Measurements from ENCODE around the gene MBD3.

The MBD3 gene

GRCh38 chr19:1612114-1613086 is 19.7 kb upstream of the MBD3 start:
- no peak overlapping the region for H3K4me3 ChIP-seq (ENCODE audit: low read length)
- no peak overlapping the region for H2AFZ ChIP-seq (ENCODE audit: low read depth, low read length)
- no peak overlapping the region for H3K4me2 ChIP-seq (ENCODE audit: low read length)
- H3K36me3 ChIP-seq (replicated peaks; ENCODE audit: low read depth, low read length) = peaks cover 75% of the 10 kb centered on the region
- H3K4me1 ChIP-seq (ENCODE audit: low read length) = peaks cover 6% of the 10 kb centered on the region
- no peak overlapping the region for H3K27ac ChIP-seq (ENCODE audit: low read length)
- no peaks in the 10 kb centered on the region for H3K27me3 ChIP-seq (ENCODE audit: low read depth, low read length)
- H3K9me3 ChIP-seq (ENCODE audit: insufficient read depth, low read length) = no peaks in the 10 kb centered on the region
- TF ChIP-seq EZH2phosphoT487 (IDR thresholded peaks at IDR 0.05; ENCODE audit: low read depth) = no peak
- TF ChIP-seq, protein P1, sequence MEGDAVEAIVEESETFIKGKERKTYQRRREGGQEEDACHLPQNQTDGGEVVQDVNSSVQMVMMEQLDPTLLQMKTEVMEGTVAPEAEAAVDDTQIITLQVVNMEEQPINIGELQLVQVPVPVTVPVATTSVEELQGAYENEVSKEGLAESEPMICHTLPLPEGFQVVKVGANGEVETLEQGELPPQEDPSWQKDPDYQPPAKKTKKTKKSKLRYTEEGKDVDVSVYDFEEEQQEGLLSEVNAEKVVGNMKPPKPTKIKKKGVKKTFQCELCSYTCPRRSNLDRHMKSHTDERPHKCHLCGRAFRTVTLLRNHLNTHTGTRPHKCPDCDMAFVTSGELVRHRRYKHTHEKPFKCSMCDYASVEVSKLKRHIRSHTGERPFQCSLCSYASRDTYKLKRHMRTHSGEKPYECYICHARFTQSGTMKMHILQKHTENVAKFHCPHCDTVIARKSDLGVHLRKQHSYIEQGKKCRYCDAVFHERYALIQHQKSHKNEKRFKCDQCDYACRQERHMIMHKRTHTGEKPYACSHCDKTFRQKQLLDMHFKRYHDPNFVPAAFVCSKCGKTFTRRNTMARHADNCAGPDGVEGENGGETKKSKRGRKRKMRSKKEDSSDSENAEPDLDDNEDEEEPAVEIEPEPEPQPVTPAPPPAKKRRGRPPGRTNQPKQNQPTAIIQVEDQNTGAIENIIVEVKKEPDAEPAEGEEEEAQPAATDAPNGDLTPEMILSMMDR (IDR thresholded peaks at IDR 0.05; ENCODE audit: low read depth, low read length) = no peak
- no peaks in the 10 kb centered on the region for H3K79me2 ChIP-seq (ENCODE audit: low read length)
- no peak overlapping the region for H3K9ac ChIP-seq (ENCODE audit: low read length)
- peaks cover 18% of the 10 kb centered on the region for H4K20me1 ChIP-seq (ENCODE audit: insufficient read depth, low read length)

DNA sequence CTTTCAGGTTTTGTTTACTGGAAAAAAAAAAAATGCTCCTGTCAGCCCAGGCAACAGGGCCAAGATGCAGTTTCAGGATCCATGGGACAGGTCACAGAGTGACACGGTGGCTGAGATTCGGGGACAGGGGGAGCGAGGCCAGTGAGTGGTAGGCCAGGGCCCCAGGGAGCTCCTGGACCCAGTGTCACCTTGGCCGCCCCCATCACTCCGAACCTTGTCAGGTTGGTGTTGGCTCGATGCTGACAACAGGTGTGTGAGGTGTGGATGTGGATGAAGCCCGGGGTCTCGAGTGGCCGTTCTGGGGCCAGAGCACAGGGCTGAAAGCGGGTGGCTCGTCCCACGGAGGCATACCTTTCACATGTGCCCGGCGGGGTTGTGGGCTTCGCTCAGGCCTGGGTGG is 18.7 kb upstream of the MBD3 start:
- Histone ChIP-seq H3K4me1 (ENCODE audit: low read length) (peaks cover 5% of the 10 kb centered on the region), H3K79me2 (ENCODE audit: low read length) (no peaks in the 10 kb centered on the region), H3K9ac (ENCODE audit: low read length) (no peak overlapping the region), H3K36me3 (replicated peaks; ENCODE audit: low read depth, low read length) (peaks cover 64% of the 10 kb centered on the region), H4K20me1 (ENCODE audit: insufficient read depth, low read length) (peaks cover 8% of the 10 kb centered on the region), H3K4me3 (ENCODE audit: low read length) (no peak overlapping the region), H3K27me3 (ENCODE audit: low read depth, low read length) (no peaks in the 10 kb centered on the region), H2AFZ (ENCODE audit: low read depth, low read length) (no peak overlapping the region), H3K9me3 (ENCODE audit: insufficient read depth, low read length) (no peaks in the 10 kb centered on the region), H3K27ac (ENCODE audit: low read length) (no peak overlapping the region), H3K4me2 (ENCODE audit: low read length) (no peak overlapping the region)
- no peak for TF ChIP-seq EZH2phosphoT487 (IDR thresholded peaks at IDR 0.05; ENCODE audit: low read depth)
- TF ChIP-seq, protein P1 (IDR thresholded peaks at IDR 0.05; ENCODE audit: low read depth, low read length) = no peak

- Histone ChIP-seq H3K4me1 (ENCODE audit: low read length) (peaks cover 8% of the 10 kb centered on the region), H3K27ac (ENCODE audit: low read length) (no peak overlapping the region)
Observed at GRCh38 chr19:1610579-1610978, 17.9 kb upstream of the MBD3 start.

DNA sequence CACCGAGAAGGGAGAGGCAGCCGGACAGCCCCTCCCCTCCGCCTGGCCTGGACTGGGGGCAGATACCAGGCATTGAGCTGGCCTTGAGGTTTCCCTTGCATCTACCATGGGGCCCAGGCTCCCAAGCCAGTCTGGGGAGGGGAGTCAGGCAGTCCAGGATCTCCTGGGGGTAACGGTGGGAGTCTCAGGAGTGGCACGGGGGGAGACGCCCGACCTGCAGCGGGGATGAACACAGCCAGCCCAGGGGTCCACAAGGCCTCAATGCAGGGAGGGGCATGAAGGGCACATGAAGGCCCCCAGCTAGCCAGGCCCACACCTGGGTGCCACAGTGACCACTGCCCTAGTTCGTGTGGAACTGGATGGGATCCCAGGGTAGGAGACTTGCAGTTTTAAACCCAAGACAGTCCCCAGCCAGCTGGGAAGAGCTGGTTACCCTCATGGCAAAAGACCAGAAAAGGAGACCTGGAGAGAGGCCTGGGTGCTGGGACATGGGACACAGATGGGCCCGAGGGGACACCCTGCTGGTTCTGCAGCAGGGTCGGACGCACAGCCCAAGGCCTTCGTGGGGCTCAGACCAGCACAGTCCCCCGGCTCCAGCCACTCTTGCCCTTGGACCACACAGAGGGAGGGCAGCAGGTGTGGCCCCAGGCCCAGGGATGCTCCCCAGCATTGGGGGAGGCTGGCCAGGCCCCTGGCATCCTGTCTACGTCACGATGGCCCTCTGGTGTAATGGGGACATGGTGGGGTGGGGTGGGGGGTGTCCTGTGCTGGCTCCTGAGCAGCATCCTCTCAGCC is 17.2 kb upstream of the MBD3 start:
- Histone ChIP-seq H4K20me1 (ENCODE audit: insufficient read depth, low read length) (peaks cover 5% of the 10 kb centered on the region), H3K79me2 (ENCODE audit: low read length) (peaks cover 4% of the 10 kb centered on the region), H3K4me3 (ENCODE audit: low read length) (no peak overlapping the region), H3K9ac (ENCODE audit: low read length) (no peak overlapping the region), H2AFZ (ENCODE audit: low read depth, low read length) (no peak overlapping the region), H3K27ac (ENCODE audit: low read length) (no peak overlapping the region), H3K9me3 (ENCODE audit: insufficient read depth, low read length) (no peaks in the 10 kb centered on the region), H3K4me1 (ENCODE audit: low read length) (peaks cover 8% of the 10 kb centered on the region), H3K27me3 (ENCODE audit: low read depth, low read length) (no peaks in the 10 kb centered on the region), H3K36me3 (replicated peaks; ENCODE audit: low read depth, low read length) (peaks cover 52% of the 10 kb centered on the region), H3K4me2 (ENCODE audit: low read length) (no peak overlapping the region)
- TF ChIP-seq, protein P1 (IDR thresholded peaks at IDR 0.05; ENCODE audit: low read depth, low read length) = no peak
- TF ChIP-seq EZH2phosphoT487 (IDR thresholded peaks at IDR 0.05; ENCODE audit: low read depth) = no peak

More at GRCh38 chr19:1610579-1610978, 17.9 kb upstream of the MBD3 start:
- peaks cover 59% of the 10 kb centered on the region for H3K36me3 ChIP-seq (replicated peaks; ENCODE audit: low read depth, low read length)
- no peak overlapping the region for H3K4me3 ChIP-seq (ENCODE audit: low read length)
- H4K20me1 ChIP-seq (ENCODE audit: insufficient read depth, low read length) = peaks cover 5% of the 10 kb centered on the region
- no peak overlapping the region for H2AFZ ChIP-seq (ENCODE audit: low read depth, low read length)
- no peak for TF ChIP-seq EZH2phosphoT487 (IDR thresholded peaks at IDR 0.05; ENCODE audit: low read depth)
- H3K27me3 ChIP-seq (ENCODE audit: low read depth, low read length) = no peaks in the 10 kb centered on the region
- H3K4me2 ChIP-seq (ENCODE audit: low read length) = no peak overlapping the region
- H3K9ac ChIP-seq (ENCODE audit: low read length) = no peak overlapping the region
- no peaks in the 10 kb centered on the region for H3K79me2 ChIP-seq (ENCODE audit: low read length)
- H3K9me3 ChIP-seq (ENCODE audit: insufficient read depth, low read length) = no peaks in the 10 kb centered on the region

All from OCI-LY3 (cell line).